Mesothelial cell of epicardium (in vitro differentiated cells): ENCODE measurements around the gene PTGIS. TPM values are rescaled to one million over a fixed set of nuclear protein-coding genes. Genes with fewer than 3 reads are reported as not detected.

Experiments used
- DNase-seq, 2 experiments: peaks; one replicate each; pipeline ENCODE4 v3.0.0; 2021; ENCODE audit warnings: low spot score in 2 of 2; ENCODE audit not compliant: unreplicated experiment in 2 of 2
- H3K27ac Mint-ChIP-seq: 2 replicates; pipeline ENCODE4 v1.8.0; 2021; ENCODE audit warnings: mixed read lengths
- H3K27me3 Mint-ChIP-seq: 2 replicates; pipeline ENCODE4 v1.8.0; 2021; ENCODE audit warnings: low read depth, mixed read lengths
- H3K36me3 Mint-ChIP-seq: 2 replicates; pipeline ENCODE4 v1.8.0; 2021; ENCODE audit warnings: mixed read lengths
- H3K4me1 Mint-ChIP-seq: 2 replicates; pipeline ENCODE4 v1.8.0; 2021; ENCODE audit warnings: mixed read lengths
- H3K4me3 Mint-ChIP-seq: 2 replicates; pipeline ENCODE4 v1.8.0; 2021; ENCODE audit warnings: mild to moderate bottlenecking, moderate library complexity, mixed read lengths
- H3K9me3 Mint-ChIP-seq: 2 replicates; pipeline ENCODE4 v1.8.0; 2021; ENCODE audit warnings: mixed read lengths
- total RNA-seq: library from RNA; stranded (reverse); gene quantifications from 3 replicates; pipeline ENCODE4 v1.2.1, GENCODE V29; 2021
- TF ChIP-seq, protein P1 (sequence below): fragments of 200-600 bp; sonication (generic); IDR thresholded peaks from one replicate; pipeline ENCODE4 v1.5.0; 2021; ENCODE audit warnings: antibody characterized with exemption; ENCODE audit not compliant: unreplicated experiment

Gene PTGIS
- total RNA-seq, 1 donor from 2014 or later = 113 TPM

DNA sequence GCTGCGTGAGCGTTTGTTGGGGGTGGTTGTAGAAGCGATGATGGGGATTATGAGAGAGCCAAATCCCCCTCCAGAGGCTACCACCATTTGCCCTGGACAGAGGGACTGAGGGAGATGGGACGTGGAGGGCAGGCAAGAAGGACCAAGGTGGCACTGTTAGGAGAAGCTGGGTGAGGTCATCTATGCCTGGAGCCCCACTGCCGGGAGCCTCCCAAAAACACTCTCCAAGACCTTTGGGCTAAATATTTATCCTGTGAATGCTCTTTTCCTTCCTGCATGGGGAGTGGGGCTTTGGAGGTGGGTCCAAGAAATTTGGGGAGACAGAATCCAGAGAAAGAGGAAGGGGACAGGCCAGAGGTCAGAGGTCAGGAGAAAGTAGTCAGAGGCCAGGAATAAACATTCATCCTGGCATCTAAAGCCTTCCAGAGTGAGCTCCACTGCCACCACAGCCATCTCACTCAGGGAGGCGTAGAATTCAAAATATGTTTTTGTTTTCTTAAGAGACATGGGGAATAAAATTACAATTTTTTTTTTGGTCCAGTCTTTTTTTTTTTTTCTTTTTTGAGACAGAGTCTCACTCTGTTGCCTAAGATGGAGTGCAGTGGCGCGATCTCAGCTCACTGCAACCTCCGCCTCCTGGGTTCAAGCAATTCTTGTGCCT lies 17.8 kb upstream of the PTGIS start:
- no peak for DNase-seq
- H3K27ac Mint-ChIP-seq = peak overlapping the region; percentile 37
- peaks cover 5% of the 10 kb centered on the region for H3K36me3 Mint-ChIP-seq
- peaks cover 7% of the 10 kb centered on the region for H3K9me3 Mint-ChIP-seq
- H3K4me1 Mint-ChIP-seq = peaks cover 58% of the 10 kb centered on the region
- TF ChIP-seq, protein P1, sequence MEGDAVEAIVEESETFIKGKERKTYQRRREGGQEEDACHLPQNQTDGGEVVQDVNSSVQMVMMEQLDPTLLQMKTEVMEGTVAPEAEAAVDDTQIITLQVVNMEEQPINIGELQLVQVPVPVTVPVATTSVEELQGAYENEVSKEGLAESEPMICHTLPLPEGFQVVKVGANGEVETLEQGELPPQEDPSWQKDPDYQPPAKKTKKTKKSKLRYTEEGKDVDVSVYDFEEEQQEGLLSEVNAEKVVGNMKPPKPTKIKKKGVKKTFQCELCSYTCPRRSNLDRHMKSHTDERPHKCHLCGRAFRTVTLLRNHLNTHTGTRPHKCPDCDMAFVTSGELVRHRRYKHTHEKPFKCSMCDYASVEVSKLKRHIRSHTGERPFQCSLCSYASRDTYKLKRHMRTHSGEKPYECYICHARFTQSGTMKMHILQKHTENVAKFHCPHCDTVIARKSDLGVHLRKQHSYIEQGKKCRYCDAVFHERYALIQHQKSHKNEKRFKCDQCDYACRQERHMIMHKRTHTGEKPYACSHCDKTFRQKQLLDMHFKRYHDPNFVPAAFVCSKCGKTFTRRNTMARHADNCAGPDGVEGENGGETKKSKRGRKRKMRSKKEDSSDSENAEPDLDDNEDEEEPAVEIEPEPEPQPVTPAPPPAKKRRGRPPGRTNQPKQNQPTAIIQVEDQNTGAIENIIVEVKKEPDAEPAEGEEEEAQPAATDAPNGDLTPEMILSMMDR = no peak
- no peak overlapping the region for H3K4me3 Mint-ChIP-seq
- H3K27me3 Mint-ChIP-seq = no peaks in the 10 kb centered on the region

DNA sequence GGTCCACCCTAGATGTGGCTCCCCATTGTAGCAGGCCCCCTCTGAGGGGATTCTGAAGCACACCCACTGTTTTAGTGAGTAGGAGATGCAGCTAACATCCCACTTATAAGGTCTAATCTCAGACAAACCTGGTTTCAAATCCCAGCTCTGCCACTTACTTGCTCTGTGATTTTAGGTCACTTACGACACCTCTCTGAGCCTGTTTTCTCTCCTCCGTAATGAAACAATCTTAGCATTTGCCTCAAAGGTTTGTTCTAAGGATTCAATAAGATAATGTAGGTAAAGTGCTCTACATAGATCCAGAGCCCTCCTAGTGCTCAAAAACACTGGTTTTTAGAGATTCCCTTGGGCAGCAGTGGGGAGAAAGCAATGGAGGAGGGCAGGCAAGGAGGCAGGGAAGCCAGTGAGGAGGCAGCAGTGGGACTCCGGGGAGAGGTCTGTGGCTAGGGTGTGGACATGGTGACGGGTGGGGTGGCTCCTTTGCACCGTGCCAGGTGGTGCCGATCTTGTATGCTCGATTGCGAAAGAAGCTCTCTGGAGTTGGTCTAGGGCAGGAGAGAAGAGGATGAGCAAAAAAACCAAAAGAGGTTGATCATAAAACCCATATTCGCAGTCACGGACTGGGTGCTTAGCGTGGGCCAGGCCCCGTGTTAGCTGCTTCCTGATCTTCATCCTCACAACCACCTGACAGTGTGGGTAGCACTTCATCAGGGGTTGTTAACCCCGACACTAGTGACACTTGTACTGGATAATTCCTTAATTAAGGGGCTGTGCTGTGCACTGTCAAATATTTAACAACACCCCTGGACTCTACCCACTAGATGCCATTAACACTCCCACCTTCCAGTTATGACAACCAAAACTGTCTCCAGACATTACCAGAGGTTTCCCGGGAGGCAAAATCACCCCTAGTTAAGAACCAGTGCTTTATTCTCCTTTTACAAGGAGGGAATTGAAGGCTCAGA lies 16.8 kb upstream of the PTGIS start:
- Mint-ChIP-seq H3K36me3 (peaks cover 5% of the 10 kb centered on the region), H3K9me3 (peaks cover 7% of the 10 kb centered on the region), H3K27me3 (no peaks in the 10 kb centered on the region), H3K4me1 (peaks cover 61% of the 10 kb centered on the region), H3K27ac (peak overlapping the region; percentile 68), H3K4me3 (no peak overlapping the region)
- TF ChIP-seq, protein P1 = no peak
- no peak for DNase-seq

DNA sequence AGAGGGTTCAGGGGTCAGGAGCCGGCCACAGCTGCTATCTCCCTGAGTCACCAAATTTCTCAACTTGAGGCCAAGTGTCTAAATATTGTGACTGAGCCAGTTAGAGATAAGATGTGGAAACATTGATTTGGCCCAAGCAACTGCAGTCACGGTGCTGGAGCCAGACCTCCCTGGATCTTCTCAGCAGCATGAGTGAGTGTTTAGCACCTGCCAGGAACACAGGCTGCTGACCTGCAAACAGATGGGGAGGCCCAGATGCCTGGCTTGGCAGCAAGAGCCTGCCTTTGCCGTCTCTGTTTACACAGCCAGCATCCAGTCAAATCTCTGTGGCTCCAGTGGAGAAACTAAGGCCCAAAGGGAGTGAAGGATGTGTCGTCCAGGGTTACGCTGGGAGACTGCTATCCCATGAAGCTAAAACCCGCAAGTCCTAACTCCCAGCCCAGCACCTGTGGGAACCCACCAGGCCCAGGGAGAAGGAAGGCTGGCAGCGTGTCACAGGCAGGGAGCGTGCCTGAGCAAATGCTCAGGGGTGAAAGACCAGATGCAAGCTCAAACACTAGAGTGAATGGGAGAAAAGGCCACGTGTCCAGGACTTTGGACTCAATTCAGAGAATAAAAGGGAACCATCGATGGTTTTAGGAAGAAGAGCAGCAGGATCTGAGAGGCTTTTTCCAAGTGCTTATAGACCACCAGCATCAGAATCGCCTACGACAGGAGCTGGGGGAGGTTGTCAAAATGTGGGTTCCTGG lies 15.9 kb upstream of the PTGIS start:
- Mint-ChIP-seq H3K27me3 (no peaks in the 10 kb centered on the region), H3K27ac (peak overlapping the region; percentile 67)

DNA sequence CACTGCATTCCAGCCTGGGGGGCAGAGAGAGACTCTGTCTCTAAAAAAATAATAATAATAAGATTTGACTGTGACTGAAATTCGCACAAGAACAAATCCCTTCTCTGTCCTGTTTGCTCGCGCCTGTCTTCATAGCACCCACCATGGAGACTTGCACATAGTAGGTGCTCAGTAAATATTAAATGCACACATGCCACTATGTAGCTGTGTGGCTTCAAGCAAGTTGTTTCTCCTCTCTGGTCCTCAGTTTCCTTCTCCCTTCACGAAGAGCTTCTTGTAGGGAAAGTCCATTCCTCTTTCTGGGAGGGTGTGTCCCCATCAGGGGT lies 15.4 kb upstream of the PTGIS start:
- H3K27ac Mint-ChIP-seq = peak overlapping the region; percentile 67
- no peak for DNase-seq
- H3K4me1 Mint-ChIP-seq = peaks cover 60% of the 10 kb centered on the region
- no peaks in the 10 kb centered on the region for H3K27me3 Mint-ChIP-seq
- peaks cover 5% of the 10 kb centered on the region for H3K36me3 Mint-ChIP-seq
- H3K4me3 Mint-ChIP-seq = no peak overlapping the region
- TF ChIP-seq, protein P1 = no peak
- peaks cover 7% of the 10 kb centered on the region for H3K9me3 Mint-ChIP-seq

More for the DNA sequence above, 15.9 kb upstream of the PTGIS start:
- TF ChIP-seq, protein P1 = no peak
- DNase-seq = no peak
- Mint-ChIP-seq H3K9me3 (peaks cover 7% of the 10 kb centered on the region), H3K36me3 (peaks cover 5% of the 10 kb centered on the region), H3K4me3 (no peak overlapping the region), H3K4me1 (peaks cover 64% of the 10 kb centered on the region)

DNA sequence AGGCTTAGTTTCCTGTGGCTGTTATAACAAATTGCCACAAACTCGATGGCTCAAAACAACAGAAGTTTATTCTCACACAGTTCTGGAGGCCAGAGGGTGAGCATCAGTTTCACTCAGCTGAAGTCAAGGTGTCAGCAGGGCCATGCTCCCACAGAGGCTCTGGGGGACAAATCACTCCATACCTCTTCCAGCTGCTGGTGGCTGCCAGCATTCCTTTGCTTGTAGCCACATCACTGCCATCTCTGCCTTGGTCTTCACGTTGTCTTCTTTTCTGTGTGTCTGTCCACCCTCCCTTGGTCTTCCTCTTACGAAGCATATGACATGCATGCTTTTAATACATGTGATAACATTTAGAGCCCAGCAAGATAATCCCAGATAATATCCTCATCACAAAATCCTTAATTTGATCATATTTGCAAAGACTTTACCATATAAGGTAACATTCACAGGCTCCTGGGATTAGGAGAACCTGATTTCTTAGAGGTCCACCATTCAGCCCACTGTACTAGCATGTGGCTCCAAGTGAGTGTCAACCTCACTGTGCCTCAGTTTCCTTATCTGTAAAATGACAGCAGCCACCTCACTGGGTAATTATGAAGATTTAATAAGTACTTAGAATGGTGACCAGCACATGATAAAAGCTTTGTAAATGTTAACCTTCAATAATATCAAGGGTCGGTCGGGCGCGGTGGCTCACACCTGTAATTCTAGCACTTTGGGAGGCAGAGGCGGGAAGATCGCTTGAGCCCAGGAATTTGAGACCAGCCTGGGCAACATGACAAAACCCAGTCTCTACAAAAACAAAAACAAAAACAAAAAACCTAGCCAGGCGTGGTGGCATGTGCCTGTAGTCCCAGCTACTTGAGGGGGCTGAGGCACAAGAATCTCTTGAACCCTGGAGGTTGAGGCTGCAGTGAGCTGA lies 14.7 kb upstream of the PTGIS start:
- TF ChIP-seq, protein P1 = no peak
- H3K36me3 Mint-ChIP-seq = peaks cover 5% of the 10 kb centered on the region
- H3K27ac Mint-ChIP-seq = no peak overlapping the region
- no peak for DNase-seq
- H3K27me3 Mint-ChIP-seq = no peaks in the 10 kb centered on the region
- peaks cover 7% of the 10 kb centered on the region for H3K9me3 Mint-ChIP-seq
- no peak overlapping the region for H3K4me3 Mint-ChIP-seq
- peaks cover 57% of the 10 kb centered on the region for H3K4me1 Mint-ChIP-seq
